Kidney tubule cell (primary cell): ENCODE results near the gene VDR.
A peak's percentile ranks its signal among the peaks of the same experiment; 100 is the strongest.

Experiments used
- DNase-seq: peaks from one replicate; pipeline ENCODE4 v3.0.0-alpha.2; 2018; ENCODE audit warnings: low spot score

The VDR gene

DNA sequence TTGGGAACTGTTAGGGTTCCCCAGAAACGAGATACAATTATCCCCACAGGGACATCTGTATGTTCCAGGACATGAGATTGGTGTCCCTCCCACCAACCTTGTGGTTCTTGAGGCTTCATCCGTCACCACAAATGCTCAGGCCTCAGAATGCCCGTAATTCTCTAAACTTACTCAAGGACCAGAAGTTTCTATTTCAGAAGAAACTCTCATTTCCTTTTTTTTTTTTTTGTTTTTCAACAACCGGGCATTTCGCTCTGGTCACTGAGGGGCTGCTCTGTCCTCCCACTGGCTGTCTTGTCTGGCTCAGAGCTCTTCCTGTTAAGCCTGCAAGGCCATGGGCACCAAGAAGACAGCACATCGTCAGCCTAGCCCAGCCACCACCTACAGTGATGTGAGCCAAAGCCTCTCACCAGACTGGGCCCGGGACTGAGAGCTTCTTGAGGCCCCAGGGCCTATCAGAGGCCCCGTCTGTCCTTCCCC, 36.2 kb downstream of the VDR start:
- no peak for DNase-seq

DNA sequence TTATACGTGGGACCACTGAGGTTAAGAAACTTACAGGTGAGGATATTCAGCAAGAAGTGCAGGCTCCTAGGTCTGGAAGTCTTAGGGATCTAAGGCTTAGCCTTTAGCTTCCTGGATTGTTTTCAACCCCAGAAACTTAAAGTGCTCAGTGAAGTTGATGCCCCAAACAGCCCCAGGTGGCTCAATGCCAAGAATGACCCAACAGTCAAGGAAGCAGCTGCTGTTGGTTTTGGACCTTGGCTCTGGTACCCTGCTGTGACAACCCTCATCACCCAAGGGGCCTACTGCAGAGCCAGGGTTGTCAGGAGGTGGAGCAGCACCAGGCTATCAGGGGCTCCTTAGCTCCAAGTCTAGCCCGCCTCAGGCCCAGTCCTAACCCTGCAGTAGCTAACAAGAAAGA, 36.8 kb downstream of the VDR start:
- no peak for DNase-seq

DNA sequence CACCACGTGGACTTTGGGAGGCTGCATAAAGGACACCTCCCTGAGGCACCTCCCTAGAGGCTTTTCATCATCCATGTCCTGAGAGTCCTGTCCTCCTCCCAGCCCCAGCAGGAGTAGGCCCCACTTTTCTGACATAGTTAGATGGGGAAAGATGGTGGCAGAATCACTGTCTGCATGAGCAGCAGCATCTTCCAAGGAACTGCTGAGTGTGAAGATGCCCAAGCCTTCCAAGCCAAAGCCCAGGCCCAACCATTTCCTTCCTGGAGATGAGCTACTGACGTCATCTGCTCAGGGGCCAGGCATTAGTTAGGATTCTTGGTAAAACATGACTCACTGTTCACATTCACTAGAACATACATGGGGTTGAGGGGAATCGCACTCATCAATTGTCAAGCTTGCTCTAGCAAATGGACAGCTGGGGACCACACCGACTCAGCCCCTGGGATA, 37.3 kb downstream of the VDR start:
- DNase-seq, result peak; percentile 57

DNA sequence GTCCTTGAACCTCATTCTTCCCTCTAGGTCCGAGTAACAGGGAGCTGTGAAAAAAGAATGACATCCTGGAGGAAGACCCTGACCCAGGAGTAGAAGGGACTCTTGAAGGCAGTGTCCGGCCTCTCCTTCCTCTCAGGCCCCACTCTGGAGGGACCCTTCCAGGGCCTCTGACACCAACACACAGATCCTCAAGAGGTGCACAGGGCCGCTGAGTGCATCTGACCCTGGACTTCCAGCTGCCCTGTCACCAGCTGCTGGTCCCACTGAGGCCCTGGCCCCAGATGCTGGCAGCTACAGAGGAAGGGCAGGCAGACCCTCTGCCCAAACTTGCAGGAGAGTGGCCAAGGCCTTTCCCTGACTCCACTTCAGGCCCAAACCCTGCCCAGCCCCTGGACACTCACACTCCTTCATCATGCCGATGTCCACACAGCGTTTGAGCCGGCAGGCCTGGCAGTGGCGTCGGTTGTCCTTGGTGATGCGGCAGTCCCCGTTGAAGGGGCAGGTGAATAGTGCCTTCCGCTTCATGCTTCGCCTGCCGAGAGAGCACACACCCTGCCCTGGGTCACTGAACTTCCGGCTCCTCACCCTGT, 40.1 kb downstream of the VDR start:
- DNase-seq, result no peak

DNA sequence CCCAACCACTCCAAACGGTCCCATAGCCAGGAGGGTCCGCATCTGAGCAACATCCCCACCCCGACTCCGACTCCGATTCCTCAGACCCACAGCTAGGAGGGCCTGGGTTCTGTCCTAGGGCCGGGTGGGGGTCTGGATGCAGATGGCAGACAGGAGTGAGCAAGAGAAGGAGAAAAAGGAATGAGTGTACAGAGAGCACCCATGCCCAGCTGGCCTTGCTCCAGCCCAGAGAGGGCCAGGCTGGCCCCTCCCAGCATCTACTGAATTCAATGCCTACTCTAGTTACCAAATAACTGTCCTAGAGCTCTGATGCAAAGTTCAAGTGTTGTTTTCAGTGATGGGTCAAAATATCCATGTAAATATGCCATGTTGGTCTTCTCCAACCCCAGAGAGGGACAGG, 40.8 kb downstream of the VDR start:
- DNase-seq, result no peak

DNA sequence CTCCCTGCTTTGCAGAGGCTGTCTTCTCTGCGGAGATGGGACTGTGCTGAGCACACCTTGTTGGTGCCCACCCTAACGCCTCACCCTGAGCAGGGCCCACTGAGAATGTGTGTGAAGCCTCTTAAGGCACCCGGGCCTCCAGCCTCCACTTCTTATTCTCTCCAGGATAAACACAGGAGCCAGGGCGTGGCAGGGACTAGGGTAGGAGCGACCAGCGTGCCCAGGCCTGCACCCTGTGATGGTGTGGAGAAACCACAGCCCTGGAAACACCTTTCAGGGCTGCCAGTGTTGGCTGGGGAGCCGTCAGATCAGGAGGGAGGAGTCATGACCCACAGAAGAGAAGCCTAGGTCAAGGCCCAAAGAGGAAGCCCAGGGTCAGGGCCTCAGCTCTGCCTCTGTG, 41.3 kb downstream of the VDR start:
- no peak for DNase-seq

DNA sequence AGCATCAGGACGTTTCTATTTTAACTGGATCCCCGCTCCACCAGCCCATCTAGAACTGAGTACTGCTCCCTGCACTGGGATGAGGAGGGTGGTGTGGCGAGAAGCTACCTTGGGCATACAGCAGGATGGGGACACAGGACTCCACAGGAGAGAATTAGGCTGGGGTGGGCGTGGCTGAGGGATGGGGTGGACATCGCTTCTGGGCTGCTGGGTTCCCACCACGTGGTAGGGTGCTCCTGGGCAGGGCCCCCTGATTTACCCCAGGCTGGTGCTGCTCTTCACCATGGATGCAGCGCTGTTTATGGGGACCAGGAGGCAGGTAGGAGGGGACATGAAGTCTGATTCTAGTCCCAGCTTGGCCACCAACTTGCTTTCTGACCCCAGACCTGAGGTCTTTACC, 41.9 kb downstream of the VDR start:
- no peak for DNase-seq

DNA sequence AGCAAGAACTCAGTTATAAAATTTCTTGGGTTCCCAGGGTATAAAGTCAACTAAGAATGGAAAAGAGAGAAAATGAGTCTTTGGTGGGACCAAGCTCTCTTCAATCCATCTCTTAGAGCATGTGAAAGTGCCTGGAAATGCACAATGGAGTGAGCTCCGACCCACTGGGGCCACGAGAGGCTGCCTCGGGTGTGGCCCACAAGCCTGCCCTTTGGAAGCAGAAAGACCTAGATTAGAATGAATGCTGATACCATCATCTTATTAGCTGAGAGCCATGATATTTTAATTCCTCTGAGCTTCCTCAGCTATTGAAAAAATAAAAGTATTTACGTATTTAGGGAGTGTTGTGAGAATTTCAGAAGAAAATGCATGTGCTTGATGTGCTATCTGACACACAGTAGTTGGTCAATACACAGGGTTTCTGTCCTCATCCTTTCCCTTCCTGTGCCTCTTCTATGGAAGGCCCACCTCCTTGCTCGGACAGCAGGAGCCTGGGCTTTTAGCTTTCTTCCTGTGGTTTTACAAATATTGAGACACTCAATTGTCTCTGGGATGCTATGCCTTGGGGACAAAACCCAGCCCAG, 42.5 kb downstream of the VDR start:
- no peak for DNase-seq

DNA sequence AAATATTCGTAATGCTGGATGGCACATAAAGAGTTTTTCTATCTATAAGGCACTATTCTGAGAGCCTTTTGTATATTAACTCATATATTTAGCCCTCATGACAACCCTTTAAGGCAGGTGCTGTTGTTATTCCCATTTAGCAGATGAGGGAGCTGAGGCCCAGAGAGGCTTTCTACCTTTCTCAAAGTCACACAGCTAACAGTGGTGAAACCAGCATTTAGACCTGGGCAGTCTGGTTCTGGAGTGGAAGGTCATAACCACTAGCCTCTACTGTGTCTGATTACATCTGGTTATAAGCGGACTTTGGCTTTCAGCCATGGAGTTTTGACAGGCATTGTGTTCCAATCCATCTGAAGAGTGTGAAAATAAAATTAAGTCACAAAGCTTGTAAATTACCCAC, 43.9 kb downstream of the VDR start:
- no peak for DNase-seq

DNA sequence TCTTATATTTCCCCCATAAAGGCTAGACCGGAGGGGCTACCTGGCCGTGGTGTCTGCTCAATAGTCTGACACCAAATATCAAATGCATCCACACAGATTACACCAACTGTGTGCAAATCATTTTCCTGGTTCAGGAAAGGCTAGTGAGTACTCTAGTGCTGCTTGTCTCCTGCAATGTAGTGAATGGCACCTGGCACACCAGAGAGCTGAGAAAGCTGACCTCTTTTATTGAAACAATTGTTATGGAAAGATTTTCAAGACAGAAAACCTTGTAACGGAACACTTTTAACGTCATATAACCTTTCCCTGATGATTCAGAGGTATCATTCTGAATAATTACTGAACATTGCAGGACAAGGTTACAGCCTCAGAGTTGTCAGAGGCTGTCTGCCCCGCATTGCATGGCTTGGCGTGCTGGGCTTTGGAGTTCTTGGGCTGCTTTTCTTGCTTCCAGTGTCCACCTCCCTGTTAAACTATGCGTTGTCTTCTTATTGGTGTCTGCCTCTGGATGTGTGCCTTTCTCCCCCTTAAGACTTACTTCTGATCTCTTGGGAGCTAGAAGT, 44.4 kb downstream of the VDR start:
- no peak for DNase-seq

DNA sequence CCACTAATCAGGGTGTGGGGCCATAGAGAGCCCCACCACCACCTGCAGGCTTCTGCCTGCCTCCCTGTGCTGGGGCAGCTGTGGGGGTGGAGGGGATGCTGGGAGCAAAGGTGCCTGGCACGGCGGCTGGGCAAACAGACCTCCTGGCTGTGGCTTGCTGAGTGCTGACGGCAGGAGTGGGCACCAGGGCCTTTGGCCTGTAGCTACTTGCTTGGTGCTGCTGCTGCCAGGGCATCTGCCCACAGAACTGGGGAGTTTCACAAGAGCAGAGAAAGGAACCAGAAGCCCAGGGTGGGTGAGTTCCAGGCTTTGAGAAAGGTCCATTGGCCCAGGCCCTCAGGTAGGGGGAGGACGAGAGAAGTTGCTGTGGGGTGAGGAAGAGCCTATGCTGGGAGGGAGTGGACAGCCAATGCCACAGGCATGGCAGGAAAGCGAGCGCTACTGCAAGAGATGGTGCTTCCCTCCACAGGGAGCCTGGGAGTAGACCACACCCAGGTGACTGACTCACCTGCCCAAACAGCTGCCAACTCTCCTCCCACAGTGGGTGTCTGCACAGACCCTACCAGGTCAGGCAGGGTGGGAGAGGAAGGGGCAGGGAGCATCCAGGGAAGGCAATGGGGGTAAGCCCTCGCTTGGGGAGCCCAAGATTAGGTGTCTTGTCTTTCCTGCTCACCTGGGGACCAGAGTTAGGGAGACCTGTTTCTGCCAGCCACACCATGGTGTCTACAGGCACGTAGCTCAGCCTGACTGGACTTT, 46.1 kb downstream of the VDR start:
- DNase-seq, result peak; percentile 26

DNA sequence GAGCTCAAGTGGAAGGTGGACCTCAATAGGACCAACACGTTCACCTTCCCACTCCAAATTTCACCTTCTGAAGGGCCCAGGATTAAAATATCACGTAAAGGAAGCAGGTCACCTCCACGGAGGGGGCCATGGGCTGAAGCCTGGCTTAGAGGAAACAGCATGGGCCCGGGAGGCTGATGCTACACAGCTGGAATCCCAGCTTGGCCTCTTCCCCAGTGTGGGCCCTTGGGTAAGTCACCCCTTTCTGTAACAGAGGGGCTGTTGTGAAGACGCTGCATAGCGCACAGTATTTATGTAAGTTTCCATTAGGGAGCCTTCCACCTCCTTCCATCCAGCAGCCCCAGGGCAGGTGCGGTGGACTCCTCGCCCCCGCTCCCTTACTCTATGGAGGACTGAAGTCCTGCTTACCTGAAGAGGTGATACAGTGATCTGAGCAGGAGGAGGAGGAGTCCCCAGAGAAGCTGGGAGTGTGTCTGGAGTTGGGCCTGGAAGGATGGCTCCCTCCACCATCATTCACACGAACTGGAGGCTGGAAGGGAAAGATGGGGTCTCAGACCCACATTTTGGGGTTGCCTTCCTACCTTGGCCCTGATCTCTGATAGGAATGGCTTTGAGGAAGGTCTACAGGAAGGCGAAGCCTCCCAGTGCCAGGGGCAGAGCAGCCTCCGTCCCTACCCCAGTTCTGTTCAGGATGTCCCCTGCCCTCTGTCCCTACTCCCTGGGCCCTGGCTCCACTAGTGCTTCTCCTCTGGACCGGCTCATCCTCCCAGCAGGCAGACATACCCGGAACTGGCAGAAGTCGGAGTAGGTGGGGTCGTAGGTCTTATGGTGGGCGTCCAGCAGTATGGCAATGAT, 47.8 kb downstream of the VDR start:
- no peak for DNase-seq

DNA sequence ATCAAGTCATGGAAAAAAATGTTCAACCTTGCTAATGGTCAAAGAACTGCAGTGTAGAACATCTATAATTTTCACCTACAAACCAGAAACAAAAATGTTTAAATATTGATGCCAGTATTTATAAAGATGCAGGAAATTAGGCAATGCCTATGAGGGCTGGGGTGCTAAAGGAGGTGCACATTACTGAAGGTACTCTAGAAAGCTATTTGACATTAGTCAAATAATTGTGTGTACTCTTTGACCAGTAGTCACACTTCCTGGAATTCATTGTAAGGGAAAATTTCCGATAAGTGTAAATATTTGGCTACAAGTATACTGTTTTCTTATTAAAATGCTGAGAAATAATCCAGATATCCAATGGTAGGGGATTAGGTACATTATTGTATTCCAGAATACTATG, 48.7 kb downstream of the VDR start:
- DNase-seq, result no peak

DNA sequence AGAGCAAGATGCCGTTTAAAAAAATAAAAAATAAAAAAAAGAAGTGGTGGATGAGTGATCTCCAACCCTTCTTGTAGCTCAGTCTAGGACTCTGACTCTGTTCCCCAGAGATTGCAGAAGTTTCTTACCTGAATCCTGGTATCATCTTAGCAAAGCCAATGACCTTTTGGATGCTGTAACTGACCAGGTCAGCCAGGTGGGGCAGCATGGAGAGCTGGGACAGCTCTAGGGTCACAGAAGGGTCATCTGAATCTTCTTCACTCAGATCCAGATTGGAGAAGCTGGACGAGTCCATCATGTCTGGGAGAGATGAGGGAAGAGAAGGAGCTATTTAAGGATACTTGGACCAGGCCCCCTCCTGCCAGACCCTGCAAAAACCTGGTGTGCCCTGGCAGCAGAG, 49.3 kb downstream of the VDR start:
- no peak for DNase-seq

DNA sequence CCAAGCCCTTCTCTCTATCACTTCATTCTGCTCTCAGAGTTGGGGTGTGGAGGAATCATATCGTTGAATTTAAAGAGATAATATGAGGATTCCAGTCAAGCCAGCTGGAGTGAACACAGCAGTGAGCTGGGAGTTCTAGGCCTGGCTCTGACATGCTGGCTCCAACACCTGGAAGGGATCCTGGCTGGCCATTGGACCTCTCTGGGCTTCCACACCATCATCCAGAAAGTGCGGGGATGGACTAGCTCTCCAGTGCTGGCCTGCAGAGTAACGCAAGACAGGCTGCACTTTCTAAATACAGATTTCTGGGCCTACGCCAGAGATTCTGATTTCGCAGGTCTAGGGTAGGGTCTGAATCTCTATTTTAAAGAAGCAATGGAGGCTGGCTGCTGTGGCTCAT, 50.3 kb downstream of the VDR start:
- no peak for DNase-seq

DNA sequence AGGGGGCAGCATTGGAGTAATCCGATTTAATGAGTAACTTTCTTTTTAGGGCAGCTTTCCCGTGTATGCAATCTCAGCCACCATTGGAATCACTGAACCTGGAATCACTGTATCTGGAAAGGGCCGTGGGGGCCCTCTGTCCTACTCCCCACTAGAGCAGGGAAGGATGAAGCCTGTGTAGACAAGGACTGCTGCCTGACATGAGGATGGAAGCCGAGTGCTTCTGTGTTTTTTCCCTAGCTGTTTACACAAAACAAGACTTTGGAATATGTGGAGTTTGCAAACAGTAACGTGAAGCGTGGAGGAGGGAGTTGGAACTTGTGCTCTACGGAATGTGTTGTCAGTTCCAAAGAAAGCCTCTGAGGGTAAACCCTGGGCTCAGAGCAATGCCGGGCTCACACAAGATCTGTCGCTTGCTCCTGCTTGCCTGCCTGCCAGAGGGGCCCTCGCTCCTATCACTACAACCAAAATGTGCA, 52.7 kb downstream of the VDR start:
- DNase-seq, result no peak

DNA sequence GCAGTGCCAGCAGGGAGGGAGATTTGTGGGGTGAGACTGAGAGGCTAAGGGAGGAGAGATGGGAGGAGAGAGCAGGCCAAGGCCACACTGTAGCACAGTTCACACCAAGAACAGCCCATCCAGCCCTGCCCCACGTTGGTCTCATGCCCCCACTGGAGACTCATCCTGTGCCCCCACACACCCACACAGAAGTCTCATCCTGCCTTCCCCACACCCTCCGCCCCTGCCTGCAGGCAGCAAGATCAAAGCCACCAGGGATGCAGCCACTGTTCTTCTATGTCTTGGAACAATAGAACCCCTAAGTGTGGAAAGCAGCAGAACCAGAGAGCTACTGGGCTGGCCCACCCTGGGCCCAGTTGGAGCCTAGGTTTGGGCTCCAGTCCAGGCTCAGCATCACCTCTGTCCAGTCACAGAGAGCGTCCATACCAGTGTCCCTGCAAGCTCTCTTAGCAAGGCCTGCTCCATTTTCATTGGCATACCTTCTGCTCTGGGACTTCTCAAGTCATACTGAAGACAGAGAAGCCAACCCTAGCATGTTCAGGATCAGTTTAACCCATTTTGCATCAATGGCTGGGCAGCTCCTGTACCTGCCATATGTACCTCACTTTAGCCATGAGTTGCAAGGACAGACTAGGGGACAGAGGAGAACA, 53.4 kb downstream of the VDR start:
- no peak for DNase-seq

DNA sequence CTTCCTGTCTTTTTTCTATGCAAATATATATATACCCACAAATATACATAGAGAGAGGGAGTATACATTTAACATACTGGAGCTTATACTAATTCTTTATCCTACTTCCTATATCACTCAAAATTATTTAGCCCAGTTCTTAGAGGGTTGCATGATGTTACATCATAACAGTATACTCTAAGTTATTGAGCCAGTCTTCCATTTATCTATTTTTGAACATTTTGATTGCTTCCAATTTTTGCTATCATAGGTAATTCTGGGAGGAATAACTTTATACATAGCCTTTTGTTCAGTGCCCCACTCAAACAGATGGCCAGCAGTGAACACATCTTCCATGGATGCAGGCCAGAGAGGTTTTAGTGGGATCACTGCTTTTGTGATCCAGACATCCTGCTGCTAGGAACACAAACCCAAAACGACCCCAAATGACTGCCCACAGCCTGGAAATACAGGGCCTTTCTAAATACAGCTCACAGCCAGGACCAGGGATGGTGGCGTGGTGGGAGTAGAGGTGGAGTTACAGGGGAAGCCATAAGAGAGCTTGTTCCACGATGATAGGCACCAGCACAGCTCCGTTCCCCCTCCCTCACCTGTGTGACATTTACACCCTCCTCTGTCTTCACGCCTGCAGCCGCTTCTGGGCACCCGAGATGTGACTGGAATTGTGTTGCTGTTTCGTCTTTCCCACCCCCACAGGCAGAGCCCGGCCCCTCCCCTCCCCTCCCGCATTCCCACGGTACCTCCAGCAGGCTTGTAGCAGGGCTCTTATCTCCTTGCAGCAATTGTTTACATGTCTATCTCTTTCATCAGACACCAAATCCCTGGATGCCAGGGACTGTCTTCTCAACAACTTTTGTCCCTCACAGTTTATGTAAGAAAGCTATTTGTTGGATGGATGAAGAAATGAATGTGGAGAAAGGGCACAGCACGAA, 54.4 kb downstream of the VDR start:
- DNase-seq, result no peak

DNA sequence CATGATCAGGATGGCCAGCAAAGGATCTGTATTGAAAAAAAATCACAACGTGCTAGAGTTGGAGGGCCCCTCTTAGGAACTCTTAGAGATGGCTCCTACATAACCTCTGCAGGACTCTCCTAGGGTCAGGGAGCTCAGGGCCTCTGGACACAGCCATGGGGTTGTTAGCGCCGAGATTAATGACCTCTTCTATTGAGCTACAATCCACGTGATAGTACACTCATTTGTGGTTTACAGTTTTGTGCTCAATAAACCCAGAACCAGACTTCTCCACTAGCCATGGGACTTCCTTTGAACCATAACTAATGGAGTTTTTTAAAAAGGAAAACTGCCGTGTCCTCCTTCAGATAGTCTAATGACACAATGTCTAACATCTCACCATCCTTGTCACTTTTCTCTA, 55.5 kb downstream of the VDR start:
- DNase-seq, result no peak

DNA sequence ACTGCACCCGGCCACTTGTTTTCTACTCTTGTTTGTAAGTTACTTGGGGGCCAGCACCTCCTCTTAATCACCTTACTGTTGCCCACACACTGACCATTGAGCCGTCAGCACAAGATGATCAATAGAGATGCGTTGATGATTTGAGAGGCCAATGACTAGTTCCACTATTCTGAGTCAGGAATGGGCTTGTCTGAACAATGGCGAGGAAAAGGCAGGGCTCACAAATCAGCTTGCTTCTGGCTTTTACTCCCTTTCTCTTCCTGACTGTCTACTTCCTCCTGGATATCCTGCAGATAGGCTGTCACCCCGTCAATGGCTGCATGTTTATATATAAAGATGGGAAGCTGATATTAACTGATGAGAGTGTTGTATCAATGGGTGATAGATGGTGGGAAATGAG, 55.9 kb downstream of the VDR start:
- DNase-seq, result no peak
